K562 (cell line): Measurements from ENCODE around the gene C10orf95. TPM values are rescaled to one million over a fixed set of nuclear protein-coding genes. Genes with fewer than 3 reads are reported as not detected.

Source experiments
- ATAC-seq: fragments of 200-7000 bp; cut with Tn5 transposase; 3 replicates; pipeline ENCODE4 v1.9.1; 2020; ENCODE audit warnings: moderate library complexity
- BruUV-seq: library from RNA; stranded (reverse); fragments of 400-500 nt; replicated peaks from 2 replicates; lab custom pipeline; 2021; lab: Mats Ljungman, UMichigan
- CTCF ChIA-PET: fragments of 300-600 bp; formaldehyde crosslinking; extraction: SDS; loops from one replicate; lab custom pipeline; 2021; ENCODE audit warnings: low intra/inter-chr PET ratio; lab: Yijun Ruan, JAX
- POLR2A ChIA-PET: fragments of 300-600, 350-650 bp; sonication (Branson Sonifier 250); formaldehyde crosslinking; extraction: SDS; loops from one replicate; lab custom pipeline; 2021; ENCODE audit warnings: antibody characterized with exemption, inconsistent platforms; lab: Yijun Ruan, JAX
- DNase-seq, 4 experiments: peaks; one replicate each; pipeline versions ENCODE4 v3.0.0 to v3.0.0-alpha.2; 2011 to 2018; ENCODE audit warnings: low spot score in 3 of 4, mixed read lengths in 3 of 4; ENCODE audit errors: extremely low read depth in 1 of 4
- FAIRE-seq: peaks from 2 replicates; lab custom pipeline; 2011; peaks lifted over from hg19 to GRCh38; lab: Jason Lieb, UNC
- H2AFZ ChIP-seq: 2 replicates; pipeline ENCODE4 v1.6.0; 2011; ENCODE audit warnings: low read depth, low read length, control low read depth, inconsistent platforms
- H3K27ac ChIP-seq: fragments of 200-600 bp; 3 replicates; pipeline ENCODE4 v1.8.0; 2011; ENCODE audit warnings: low read depth, mild to moderate bottlenecking, control low read depth, inconsistent platforms, low read length, moderate library complexity, mixed read lengths; ENCODE audit errors: extremely low read depth
- H3K27me3 ChIP-seq, 2 experiments: fragments of 300-600 bp in 1 of 2; 2 replicates in 1 of 2; 3 replicates in 1 of 2; pipeline versions ENCODE4 v1.6.0 to v1.8.0; 2011; ENCODE audit warnings: inconsistent platforms in 2 of 2, low read length in 2 of 2, mild to moderate bottlenecking in 1 of 2, mixed read lengths in 1 of 2, moderate library complexity in 1 of 2; ENCODE audit not compliant: control insufficient read depth in 2 of 2, insufficient read depth in 2 of 2
- H3K36me3 ChIP-seq: fragments of 300-600 bp; 3 replicates; pipeline ENCODE4 v1.8.0; 2011; ENCODE audit warnings: mild to moderate bottlenecking, low read length, inconsistent platforms; ENCODE audit not compliant: control insufficient read depth, insufficient read depth
- H3K4me1 ChIP-seq, 2 experiments: fragments of 200-600 bp in 1 of 2; replicated peaks in 1 of 2; 2 replicates in 1 of 2; 3 replicates in 1 of 2; pipeline versions ENCODE4 v1.5.1 to v1.8.0; 2011; ENCODE audit warnings: inconsistent platforms in 2 of 2, low read length in 2 of 2, mild to moderate bottlenecking in 1 of 2, mixed read lengths in 1 of 2, moderate library complexity in 1 of 2; ENCODE audit not compliant: control insufficient read depth in 2 of 2, insufficient read depth in 2 of 2
- H3K4me2 ChIP-seq: 2 replicates; pipeline ENCODE4 v1.6.1; 2011; ENCODE audit warnings: low read length, control low read depth, inconsistent platforms, mixed read lengths; ENCODE audit not compliant: insufficient read depth
- H3K4me3 ChIP-seq: fragments of 200-600 bp; sonication (generic), shearing (Covaris generic); 2 replicates; pipeline ENCODE4 v1.5.1; 2016; ENCODE audit warnings: control low read depth, inconsistent platforms
- H3K79me2 ChIP-seq: fragments of 200-600 bp; 3 replicates; pipeline ENCODE4 v1.8.0; 2011; ENCODE audit warnings: low read length, inconsistent platforms; ENCODE audit not compliant: control insufficient read depth, insufficient read depth
- H3K9ac ChIP-seq, 2 experiments: 2 replicates each; pipeline versions ENCODE4 v1.6.0 to v1.6.1; 2011; ENCODE audit warnings: low read depth in 2 of 2, low read length in 2 of 2, control low read depth in 1 of 2, inconsistent platforms in 1 of 2, mild to moderate bottlenecking in 1 of 2, mixed read lengths in 1 of 2; ENCODE audit not compliant: insufficient read depth in 1 of 2
- H3K9me1 ChIP-seq: one replicate; pipeline ENCODE4 v1.6.0; 2011; ENCODE audit warnings: inconsistent platforms, mild to moderate bottlenecking, low read length, moderate library complexity; ENCODE audit not compliant: control insufficient read depth, insufficient read depth
- H3K9me3 ChIP-seq: replicated peaks from 2 replicates; pipeline ENCODE4 v1.5.1; 2011; ENCODE audit warnings: low read depth, low read length, inconsistent platforms; ENCODE audit not compliant: control insufficient read depth, insufficient read depth
- H4K20me1 ChIP-seq: replicated peaks from 2 replicates; pipeline ENCODE4 v1.6.1; 2011; ENCODE audit warnings: low read length, inconsistent platforms, mixed read lengths; ENCODE audit not compliant: control insufficient read depth, insufficient read depth
- CREM ChIP-seq: IDR thresholded peaks from 2 replicates; pipeline ENCODE4 v1.6.1; 2014; ENCODE audit warnings: antibody characterized with exemption, low read depth
- EGR1 ChIP-seq: fragments of 450-650 bp; conservative IDR thresholded peaks from 2 replicates; pipeline ENCODE4 v1.6.1; 2017; ENCODE audit warnings: mild to moderate bottlenecking
- FOXK2 ChIP-seq, 2 experiments: fragments of 450-650 bp; IDR thresholded peaks in 1 of 2; conservative IDR thresholded peaks in 1 of 2; 2 replicates each; pipeline ENCODE4 v1.6.1; 2016; ENCODE audit warnings: low read depth in 2 of 2, mild to moderate bottlenecking in 1 of 2
- KDM5B ChIP-seq: fragments of 200-600 bp; sonication (generic); IDR thresholded peaks from 2 replicates; pipeline ENCODE4 v1.6.1; 2012; ENCODE audit warnings: low read depth, mild to moderate bottlenecking, moderate library complexity, low read length, control low read depth, inconsistent platforms; ENCODE audit not compliant: insufficient replicate concordance
- MAZ ChIP-seq, 2 experiments: fragments of 450-650 bp in 1 of 2; sonication (generic) in 1 of 2; formaldehyde crosslinking; IDR thresholded peaks in 1 of 2; conservative IDR thresholded peaks in 1 of 2; 2 replicates each; pipeline versions ENCODE4 v1.4.0 to v1.5.0; 2020; ENCODE audit warnings: mild to moderate bottlenecking in 1 of 2, missing genetic modification reagents in 1 of 2
- NELFE ChIP-seq: IDR thresholded peaks from 2 replicates; pipeline ENCODE4 v1.6.1; 2011; ENCODE audit warnings: mild to moderate bottlenecking; ENCODE audit not compliant: insufficient read depth, insufficient read length
- PHF8 ChIP-seq: fragments of 200-600 bp; sonication (generic); IDR thresholded peaks from 2 replicates; pipeline ENCODE4 v1.6.1; 2012; ENCODE audit warnings: mixed run types, mild to moderate bottlenecking, inconsistent platforms, low read length, moderate library complexity, borderline replicate concordance
- PML ChIP-seq: IDR thresholded peaks from 2 replicates; pipeline ENCODE4 v1.6.1; 2012; ENCODE audit warnings: low read length, inconsistent platforms
- RBM39 ChIP-seq: fragments of 200-400 bp; formaldehyde crosslinking; optimal IDR thresholded peaks from 2 replicates; pipeline ENCODE3; 2018; ENCODE audit warnings: low read depth, low read length
- RCOR1 ChIP-seq, 2 experiments: IDR thresholded peaks; 2 replicates each; pipeline ENCODE4 v1.6.1; 2012; ENCODE audit warnings: low read depth in 2 of 2, low read length in 2 of 2, borderline replicate concordance in 1 of 2, improper control_type of control experiment in 1 of 2
- SMAD1 ChIP-seq: fragments of 150-350 bp; IDR thresholded peaks from 2 replicates; pipeline ENCODE4 v1.6.1; 2014; ENCODE audit warnings: low read length, low read depth; ENCODE audit not compliant: partially characterized antibody
- STAT5A ChIP-seq: IDR thresholded peaks from 2 replicates; pipeline ENCODE4 v1.6.1; 2012; ENCODE audit warnings: low read length, inconsistent platforms, borderline replicate concordance
- SUPT5H ChIP-seq: fragments of 450-650 bp; IDR thresholded peaks from 2 replicates; pipeline ENCODE4 v1.6.1; 2016
- TAF1 ChIP-seq: IDR thresholded peaks from 2 replicates; pipeline ENCODE4 v1.6.1; 2011; ENCODE audit warnings: mild to moderate bottlenecking, low read length, moderate library complexity; ENCODE audit not compliant: insufficient read depth, control insufficient read depth, severe bottlenecking; ENCODE audit errors: extremely low read depth
- TBP ChIP-seq: optimal IDR thresholded peaks from 2 replicates; pipeline ENCODE3; 2011; ENCODE audit warnings: low read depth, low read length, improper control_type of control experiment
- TCF7 ChIP-seq: sonication (generic); IDR thresholded peaks from 2 replicates; pipeline ENCODE4 v1.6.1; 2016; ENCODE audit warnings: antibody characterized with exemption, borderline replicate concordance
- ZBED1 ChIP-seq: IDR thresholded peaks from 2 replicates; pipeline ENCODE4 v1.6.1; 2014
- ZNF263 ChIP-seq: sonication (generic); formaldehyde crosslinking; IDR thresholded peaks from 2 replicates; pipeline ENCODE4 v1.8.0; 2022; ENCODE audit warnings: mild to moderate bottlenecking, missing genetic modification reagents, borderline replicate concordance
- ZNF324 ChIP-seq: fragments of 250-450 bp; sonication (Bioruptor Pico); IDR thresholded peaks from 2 replicates; pipeline ENCODE4 v1.4.0; 2020; ENCODE audit warnings: mild to moderate bottlenecking
- WGBS: fragments of 100-300 bp; shearing (Covaris generic); methylation state at CpG from one replicate; pipeline ENCODE4 v1.1.6; 2016; ENCODE audit warnings: low coverage, mixed read lengths; ENCODE audit not compliant: insufficient coverage; ENCODE audit errors: missing lambda C conversion rate; 5-methylcytosine and 5-hydroxymethylcytosine counted together
- in situ Hi-C: fragments of 300-500 bp; cut with MboI; formaldehyde crosslinking; loops from 4 replicates; pipeline ENCODE4 v1.15.0; 2018; ENCODE audit warnings: inconsistent platforms, mixed read lengths
- intact Hi-C: fragments of 100-400 bp; cut with micrococcal nuclease; formaldehyde crosslinking; loops from 2 replicates; pipeline ENCODE4 v1.14.2; 2022
- polyA plus RNA-seq, 8 experiments: library from polyadenylated mRNA; depleted of rRNA in 4 of 8; stranded (reverse) in 5 of 8; unstranded in 3 of 8; fragments of >200 nt; fragmentation: Nextera tagmentation in 2 of 8; fragmentation: Illumina TruSeq in 1 of 8; extraction: Ambion mirVana in 2 of 8; extraction: Trizol in 1 of 8; gene quantifications; 2 replicates each; pipeline versions ENCODE4 v1.2.1 to v1.2.3, GENCODE V29; 2011 to 2014; ENCODE audit warnings: inconsistent platforms in 1 of 8, missing spikeins in 1 of 8
- total RNA-seq, 7 experiments: library from RNA; depleted of rRNA in 6 of 7; stranded (reverse); fragments of >200 nt in 6 of 7; fragmentation: Illumina TruSeq in 2 of 7; extraction: Trizol in 2 of 7; gene quantifications; 2 replicates each; pipeline versions ENCODE4 v1.2.1 to v1.2.3, GENCODE V29; 2011 to 2021; ENCODE audit warnings: low replicate concordance in 1 of 7
- TF ChIP-seq, protein P1 (sequence below): fragments of 250-450 bp; sonication (Bioruptor Pico); IDR thresholded peaks from 2 replicates; pipeline ENCODE4 v1.5.0; 2021; ENCODE audit warnings: mild to moderate bottlenecking, borderline replicate concordance

C10orf95 gene
- total and polyA plus RNA-seq, 9 of the 15 experiments (the other 6 are each of a cell fraction or from before 2014, with no cell fraction given) = 0.03 to 0.41 (median 0.17) TPM; not detected in 1

DNA sequence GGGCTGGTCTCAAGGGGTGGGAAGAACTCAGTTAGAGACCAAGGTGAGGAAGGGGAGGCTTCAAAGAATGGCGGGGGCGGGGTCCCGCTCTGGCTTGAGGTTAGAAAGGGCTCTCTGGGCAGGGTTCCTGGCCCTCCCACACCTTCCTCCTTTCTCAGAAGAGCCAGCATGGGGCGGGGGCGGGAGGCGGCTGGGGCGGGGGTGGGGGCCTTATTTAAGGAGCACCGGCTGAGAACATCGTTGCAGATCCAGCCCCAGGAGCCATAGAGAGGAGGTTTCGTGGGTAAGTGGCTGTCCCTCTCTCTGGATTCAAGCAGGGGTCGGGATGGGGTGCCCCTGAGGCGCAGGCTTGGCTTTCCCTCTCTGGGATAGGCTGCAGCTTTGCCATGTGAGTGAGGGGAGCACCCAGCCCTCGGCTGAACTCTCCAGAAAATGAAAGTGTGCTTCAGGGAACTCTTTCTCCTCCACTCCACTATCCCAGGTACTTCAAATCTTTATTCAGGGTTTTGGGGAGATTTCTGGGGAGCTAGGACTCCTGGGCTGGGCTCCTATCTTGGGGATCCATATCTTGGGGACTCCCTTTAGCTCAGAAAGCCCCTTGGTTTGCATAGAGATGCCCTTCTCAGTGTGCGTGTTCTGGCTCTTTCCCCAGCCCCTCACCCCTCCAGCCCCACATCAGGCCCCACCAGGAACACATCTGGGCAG lies 15.7 kb downstream of the C10orf95 start:
- H3K36me3 ChIP-seq = peaks cover 14% of the 10 kb centered on the region; the same call in 2 of the 3 replicates
- peaks cover 4% of the 10 kb centered on the region for H4K20me1 ChIP-seq
- H3K4me2 ChIP-seq = peak overlapping the region; percentile 90
- H3K27ac ChIP-seq = peak overlapping the region; percentile 88
- FAIRE-seq = no peak
- H3K9ac ChIP-seq = peak overlapping the region; percentile 76 to 86
- H2AFZ ChIP-seq = peak overlapping the region; percentile 69
- WGBS = 0% methylated on average over 2 of the region's 14 CpGs
- CTCF ChIA-PET = no interaction called here
- in situ Hi-C loops = loop anchor here (25.0 kb wide), 1 partner anchor 598 kb away; the partner anchor contains the start of gene KCNIP2
- H3K4me1 ChIP-seq = peaks cover 27 to 45% of the 10 kb centered on the region in 2 experiments
- intact Hi-C loops = no loop called here
- H3K9me1 ChIP-seq = no peaks in the 10 kb centered on the region
- H3K79me2 ChIP-seq = peaks cover 52% of the 10 kb centered on the region
- H3K27me3 ChIP-seq = no peaks in the 10 kb centered on the region
- TSS peak; percentile 59 for BruUV-seq
- DNase-seq = peak; percentile 66 to 91 (median 78)
- no peaks in the 10 kb centered on the region for H3K9me3 ChIP-seq
- peak; percentile 51 for ATAC-seq
- POLR2A ChIA-PET = interaction anchor here (0.6 to 3.3 kb wide), 11 partner anchors 9 to 321 kb away, joined by 3 to 34 read pairs (median 5); partner anchors contain the start of genes C10orf95 and FBXL15
- peak overlapping the region; percentile 80 for H3K4me3 ChIP-seq
- TF ChIP-seq PML = peak; percentile 83; the same call in 1 of the 2 replicates
- TF ChIP-seq, protein P1, sequence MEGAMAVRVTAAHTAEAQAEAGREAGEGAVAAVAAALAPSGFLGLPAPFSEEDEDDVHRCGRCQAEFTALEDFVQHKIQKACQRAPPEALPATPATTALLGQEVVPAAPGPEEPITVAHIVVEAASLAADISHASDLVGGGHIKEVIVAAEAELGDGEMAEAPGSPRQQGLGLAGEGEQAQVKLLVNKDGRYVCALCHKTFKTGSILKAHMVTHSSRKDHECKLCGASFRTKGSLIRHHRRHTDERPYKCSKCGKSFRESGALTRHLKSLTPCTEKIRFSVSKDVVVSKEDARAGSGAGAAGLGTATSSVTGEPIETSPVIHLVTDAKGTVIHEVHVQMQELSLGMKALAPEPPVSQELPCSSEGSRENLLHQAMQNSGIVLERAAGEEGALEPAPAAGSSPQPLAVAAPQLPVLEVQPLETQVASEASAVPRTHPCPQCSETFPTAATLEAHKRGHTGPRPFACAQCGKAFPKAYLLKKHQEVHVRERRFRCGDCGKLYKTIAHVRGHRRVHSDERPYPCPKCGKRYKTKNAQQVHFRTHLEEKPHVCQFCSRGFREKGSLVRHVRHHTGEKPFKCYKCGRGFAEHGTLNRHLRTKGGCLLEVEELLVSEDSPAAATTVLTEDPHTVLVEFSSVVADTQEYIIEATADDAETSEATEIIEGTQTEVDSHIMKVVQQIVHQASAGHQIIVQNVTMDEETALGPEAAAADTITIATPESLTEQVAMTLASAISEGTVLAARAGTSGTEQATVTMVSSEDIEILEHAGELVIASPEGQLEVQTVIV (CRISPR knock-in tag) = no peak
- TF ChIP-seq RCOR1 (IDR thresholded peaks at IDR 0.05; ENCODE audit: borderline replicate concordance in 1 of 2, low read depth in 2 of 2, low read length in 2 of 2) = peak in 1 of 2 experiments; percentile 63; a peak in 1 of 4 replicates
- TF ChIP-seq PHF8 = peak; percentile 64; the same call in 1 of the 2 replicates
- TF ChIP-seq ZNF324 = no peak
- no peak for TF ChIP-seq FOXK2 (conservative IDR thresholded peaks at IDR 0.05 in 1 of 2, IDR thresholded peaks at IDR 0.05 in 1 of 2; ENCODE audit: low read depth in 2 of 2)
- TF ChIP-seq MAZ (CRISPR knock-in tag; conservative IDR thresholded peaks at IDR 0.05 in 1 of 2, IDR thresholded peaks at IDR 0.05 in 1 of 2) = peak in 1 of 2 experiments; percentile 68; a peak in 2 of 4 replicates
- peak; percentile 47; the same call in 1 of the 2 replicates for TF ChIP-seq ZNF263
- TF ChIP-seq STAT5A = 0 out of 2 replicates have a peak, but pooled peaks have one; percentile 16
- TF ChIP-seq NELFE = peak; percentile 41
- TF ChIP-seq SUPT5H = peak; percentile 87
- peak; percentile 45 for TF ChIP-seq RBM39
- TF ChIP-seq TCF7 = peak; percentile 6; the same call in 1 of the 2 replicates
- peak; percentile 28 for TF ChIP-seq SMAD1
- 0 out of 2 replicates have a peak, but pooled peaks have one; percentile 15 for TF ChIP-seq CREM
- 0 out of 2 replicates have a peak, but pooled peaks have one; percentile 80 for TF ChIP-seq ZBED1
- peak; percentile 99 for TF ChIP-seq KDM5B
- TF ChIP-seq EGR1 = peak; percentile 91
- TF ChIP-seq TAF1 = peak; percentile 79
- TF ChIP-seq TBP = peak; percentile 89
